Measurements from ENCODE around the gene RRAS2. TPM values are rescaled to one million over a fixed set of nuclear protein-coding genes. Genes with fewer than 3 reads are reported as not detected.
"Not testable (repeated sequence)": the region's sequence is repeated elsewhere in the genome, so short reads cannot be mapped to it uniquely, and the experiment has no call there.

The RRAS2 gene
- total RNA-seq, 1 donor from 2014 or later, result 58.3 TPM

DNA sequence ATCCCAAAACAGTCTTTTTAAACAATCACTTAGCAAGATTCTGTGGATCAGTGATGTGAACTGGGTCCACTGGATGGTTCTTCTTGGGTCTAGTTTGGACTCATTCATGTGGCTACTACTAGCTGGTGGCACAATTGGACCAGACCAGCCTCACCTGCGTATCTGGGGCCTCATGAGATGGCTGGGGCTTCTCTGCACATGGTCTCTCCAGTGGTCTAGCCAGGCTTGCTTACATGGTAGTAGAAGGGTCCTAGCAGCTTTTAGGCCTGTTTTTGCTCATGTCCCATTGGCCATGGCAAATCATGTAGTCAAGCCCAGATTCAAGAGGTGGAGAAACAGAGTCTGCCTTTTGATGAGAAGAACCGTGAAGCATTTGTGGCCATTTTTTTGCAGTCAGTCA, 94.0 kb downstream of the RRAS2 start:
- DNase-seq (ENCODE audit: low spot score in 2 of 2) (no peak), FAIRE-seq (no peak)

DNA sequence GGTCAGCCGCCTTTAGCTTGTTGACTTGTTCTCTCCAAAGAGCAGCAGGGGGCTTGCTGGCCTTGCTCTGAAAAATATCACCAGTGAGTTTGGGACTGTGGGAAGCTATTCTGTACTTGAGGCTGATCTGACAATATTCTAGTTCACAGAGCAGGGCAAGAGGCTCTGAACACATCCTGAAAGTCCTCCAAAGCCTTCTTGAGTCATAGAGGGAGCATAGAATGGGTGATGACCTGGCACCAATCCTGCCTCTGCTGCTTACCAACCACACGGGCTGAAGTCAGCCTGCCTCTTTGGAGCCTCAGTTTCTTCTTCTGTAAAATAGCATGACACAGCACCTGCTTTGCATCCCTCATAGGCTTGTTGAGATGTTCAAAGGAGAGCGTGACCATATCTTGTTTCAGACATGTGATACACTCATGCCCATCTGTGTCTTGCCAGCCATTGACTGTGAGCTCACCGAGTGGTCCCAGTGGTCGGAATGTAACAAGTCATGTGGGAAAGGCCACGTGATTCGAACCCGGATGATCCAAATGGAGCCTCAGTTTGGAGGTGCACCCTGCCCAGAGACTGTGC, 96.6 kb downstream of the RRAS2 start:
- DNase-seq (ENCODE audit: low spot score in 2 of 2) (no peak), FAIRE-seq (no peak)

DNA sequence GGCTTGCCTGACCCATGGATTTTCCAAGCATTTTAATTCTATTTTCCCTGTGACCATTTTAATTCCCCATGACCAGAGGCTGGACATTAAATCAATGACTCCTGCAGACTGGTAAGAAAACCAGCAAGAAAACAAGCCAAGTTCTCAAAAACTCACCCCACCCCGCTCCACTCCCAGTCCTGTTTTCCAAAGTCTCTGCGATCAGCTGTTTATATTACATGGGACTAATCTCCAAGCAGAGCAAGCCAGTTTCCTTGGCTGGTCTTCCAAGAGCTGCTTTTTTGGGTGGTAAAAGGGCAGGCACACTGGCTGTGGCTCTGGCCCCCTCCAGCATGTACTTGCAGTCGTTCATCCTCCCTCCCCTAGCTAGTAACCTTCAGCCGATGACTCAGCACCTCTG, 97.9 kb downstream of the RRAS2 start:
- FAIRE-seq (no peak), DNase-seq (ENCODE audit: low spot score in 2 of 2) (no peak)

DNA sequence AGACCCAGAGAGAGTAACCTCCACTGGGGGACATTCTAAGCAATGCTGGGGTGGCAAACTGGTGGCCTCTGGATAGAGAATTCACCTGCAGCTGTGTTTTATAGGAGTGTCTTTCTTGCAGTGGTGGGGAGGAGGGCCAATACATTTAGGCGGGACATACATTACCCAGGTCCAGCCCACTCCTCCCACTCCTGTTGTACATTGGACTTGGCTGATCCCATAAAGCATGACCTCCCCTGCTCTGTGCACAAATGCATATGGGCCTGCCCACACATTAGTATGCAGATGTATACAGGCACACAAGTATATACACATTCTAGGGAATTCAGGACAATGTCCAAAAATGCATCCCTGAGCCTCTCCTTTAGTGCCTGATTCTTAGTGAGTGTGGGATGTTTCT, 99.1 kb downstream of the RRAS2 start:
- FAIRE-seq (no peak), DNase-seq (ENCODE audit: low spot score in 2 of 2) (no peak)

DNA sequence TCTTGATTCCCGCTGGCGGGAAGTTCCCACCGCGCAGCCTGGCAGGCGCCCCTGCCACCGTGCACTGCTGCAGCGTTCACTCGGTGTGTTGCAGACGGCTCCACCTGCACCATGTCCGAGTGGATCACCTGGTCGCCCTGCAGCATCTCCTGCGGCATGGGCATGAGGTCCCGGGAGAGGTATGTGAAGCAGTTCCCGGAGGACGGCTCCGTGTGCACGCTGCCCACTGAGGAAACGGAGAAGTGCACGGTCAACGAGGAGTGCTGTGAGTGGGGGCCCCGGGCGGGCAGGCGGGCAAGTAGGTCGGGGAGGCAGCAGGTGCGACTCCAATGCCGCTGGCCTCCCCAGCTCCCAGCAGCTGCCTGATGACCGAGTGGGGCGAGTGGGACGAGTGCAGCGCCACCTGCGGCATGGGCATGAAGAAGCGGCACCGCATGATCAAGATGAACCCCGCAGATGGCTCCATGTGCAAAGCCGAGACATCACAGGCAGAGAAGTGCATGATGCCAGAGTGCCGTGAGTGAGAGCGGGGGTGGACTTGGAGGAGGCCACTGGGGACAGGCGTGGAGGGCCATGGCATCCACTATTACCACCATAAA, 99.7 kb downstream of the RRAS2 start:
- no peak for DNase-seq (ENCODE audit: low spot score in 2 of 2)
- FAIRE-seq, result no peak

DNA sequence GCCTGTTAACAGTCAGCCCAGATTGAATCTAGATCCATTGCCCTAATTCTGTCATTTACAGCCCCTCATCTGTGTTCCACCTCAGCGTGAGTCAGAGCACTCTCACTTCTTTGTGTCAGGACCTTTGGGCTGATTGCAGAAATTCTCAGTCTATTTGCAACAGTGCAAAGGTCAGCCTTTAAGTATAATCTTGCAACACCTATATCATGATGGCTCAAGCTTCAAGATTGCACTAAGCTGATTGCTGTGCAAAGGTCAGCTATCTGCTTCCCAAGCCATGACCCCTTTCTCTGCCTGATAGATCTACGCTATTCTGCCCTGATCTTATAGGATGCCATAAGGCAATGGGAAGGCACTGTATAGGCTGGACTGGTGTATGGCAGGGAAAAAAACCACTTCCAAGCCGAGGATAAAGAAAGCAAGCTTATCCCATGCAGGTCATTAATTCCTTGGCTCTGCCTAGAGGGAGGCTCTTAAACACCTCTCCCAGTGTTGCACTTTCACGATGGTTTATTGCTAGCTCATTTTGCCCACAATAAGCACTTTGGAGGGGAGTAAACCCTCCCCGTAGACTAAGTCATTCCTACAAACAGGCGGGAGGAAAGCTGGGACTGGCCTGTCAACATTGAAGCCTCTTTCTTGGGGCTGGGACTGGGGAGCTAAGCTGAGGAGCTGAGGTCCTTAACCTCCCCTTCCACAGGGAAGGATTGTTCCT, 100.6 kb downstream of the RRAS2 start:
- FAIRE-seq (no peak), DNase-seq (ENCODE audit: low spot score in 2 of 2) (no peak)

DNA sequence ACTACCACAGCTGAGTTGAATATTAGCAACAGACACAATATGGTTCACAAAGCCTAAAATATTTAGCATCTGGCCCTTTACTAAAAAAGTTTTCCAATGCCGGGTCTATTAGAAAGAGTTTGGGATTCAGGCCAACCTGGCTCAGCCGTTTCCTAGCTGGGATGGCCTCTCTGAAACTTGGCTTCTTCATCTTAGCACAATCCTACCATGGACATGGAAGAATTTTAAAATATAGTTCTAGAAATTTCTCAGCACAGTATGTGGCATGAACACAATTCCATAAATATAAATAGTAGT, 103.8 kb downstream of the RRAS2 start:
- FAIRE-seq (no peak), DNase-seq (ENCODE audit: low spot score in 2 of 2) (no peak)

DNA sequence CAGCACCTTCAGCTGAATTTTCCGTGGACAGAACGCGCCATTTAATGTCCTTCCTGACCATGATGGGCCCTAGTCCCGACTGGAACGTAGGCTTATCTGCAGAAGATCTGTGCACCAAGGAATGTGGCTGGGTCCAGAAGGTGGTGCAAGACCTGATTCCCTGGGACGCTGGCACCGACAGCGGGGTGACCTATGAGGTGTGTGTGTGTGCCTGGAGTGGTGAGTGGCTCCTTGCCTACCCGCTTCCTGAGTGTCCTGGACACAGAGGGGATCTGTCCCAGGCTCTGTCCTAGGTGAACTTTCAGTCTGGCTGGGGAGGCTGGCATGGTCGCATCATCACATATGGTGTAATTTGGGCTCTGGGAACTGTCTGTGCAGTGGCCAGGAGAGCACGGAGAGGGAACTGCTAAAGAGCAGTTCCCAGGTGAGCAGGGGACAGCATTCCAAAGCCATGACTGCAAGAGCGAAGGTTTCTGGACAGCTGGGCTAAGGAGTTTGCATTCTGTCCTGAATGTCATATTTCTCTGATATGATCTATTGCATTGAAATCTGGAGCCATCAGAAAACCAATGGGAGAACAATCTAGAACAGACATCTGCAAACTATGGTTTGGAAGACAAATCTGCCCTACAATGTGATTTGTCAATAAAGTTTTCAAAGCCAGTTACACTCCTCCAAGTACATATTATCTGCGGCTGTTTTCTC, 104.3 kb downstream of the RRAS2 start:
- DNase-seq (ENCODE audit: low spot score in 2 of 2) (no peak), FAIRE-seq (no peak)

DNA sequence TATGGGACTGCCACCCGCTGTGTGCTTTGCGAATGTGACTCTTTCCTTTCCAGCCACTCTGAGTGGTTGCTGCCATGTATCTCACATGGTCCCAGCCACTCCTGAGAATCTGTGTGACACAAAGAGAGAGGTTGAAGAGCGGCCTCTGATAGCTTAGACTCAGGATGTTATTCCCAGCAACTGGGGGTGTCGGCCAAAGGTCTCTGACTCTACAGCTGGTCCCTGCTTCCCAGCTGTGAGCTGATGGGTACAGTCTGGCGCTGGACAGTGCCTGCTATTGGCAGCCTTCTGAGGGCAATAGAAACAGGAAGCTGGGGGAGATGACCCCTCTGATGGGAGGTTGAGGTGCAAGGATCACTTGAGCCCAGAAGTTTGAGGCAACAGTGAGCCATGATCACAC, 105.1 kb downstream of the RRAS2 start:
- no peak for FAIRE-seq

DNA sequence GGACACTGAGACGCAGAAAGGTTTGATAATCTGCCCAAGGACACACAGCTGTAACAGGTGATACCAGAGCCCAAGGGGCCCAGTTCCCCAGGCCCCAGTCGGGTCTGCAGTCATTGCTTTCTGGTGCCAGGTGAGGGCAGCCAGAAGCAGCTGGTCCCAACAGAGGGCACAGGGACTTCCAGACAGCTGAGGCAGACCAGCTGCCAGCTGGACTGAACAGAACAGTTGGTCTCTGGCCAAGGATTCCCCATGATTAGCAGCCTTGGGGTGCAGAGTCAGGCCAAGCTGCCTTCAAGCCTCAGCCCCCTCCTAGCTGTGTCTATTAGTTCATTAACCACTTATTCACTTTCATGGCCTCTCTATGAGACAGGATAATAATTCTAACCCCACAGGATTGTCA, 105.6 kb downstream of the RRAS2 start:
- DNase-seq (ENCODE audit: low spot score in 2 of 2) (no peak), FAIRE-seq (no peak)

More for the DNA sequence above, 105.1 kb downstream of the RRAS2 start:
- DNase-seq (ENCODE audit: low spot score in 2 of 2), result no peak

DNA sequence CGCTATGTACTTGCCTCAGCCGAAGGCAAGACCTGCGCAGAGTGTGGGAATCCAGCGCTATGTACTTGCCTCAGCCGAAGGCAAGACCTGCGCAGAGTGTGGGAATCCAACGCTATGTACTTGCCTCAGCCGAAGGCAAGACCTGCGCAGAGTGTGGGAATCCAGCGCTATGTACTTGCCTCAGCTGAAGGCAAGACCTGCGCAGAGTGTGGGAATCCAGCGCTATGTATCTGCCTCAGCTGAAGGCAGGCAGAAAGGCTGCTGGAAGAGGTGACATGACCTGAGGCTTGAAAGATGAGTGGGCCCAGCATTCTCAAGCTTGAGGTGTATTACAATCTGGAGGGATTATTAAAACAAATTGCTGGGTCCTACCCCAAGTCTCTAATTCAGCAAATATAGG, 106.5 kb downstream of the RRAS2 start:
- FAIRE-seq; DNase-seq (ENCODE audit: low spot score in 2 of 2): not testable (repeated sequence)

DNA sequence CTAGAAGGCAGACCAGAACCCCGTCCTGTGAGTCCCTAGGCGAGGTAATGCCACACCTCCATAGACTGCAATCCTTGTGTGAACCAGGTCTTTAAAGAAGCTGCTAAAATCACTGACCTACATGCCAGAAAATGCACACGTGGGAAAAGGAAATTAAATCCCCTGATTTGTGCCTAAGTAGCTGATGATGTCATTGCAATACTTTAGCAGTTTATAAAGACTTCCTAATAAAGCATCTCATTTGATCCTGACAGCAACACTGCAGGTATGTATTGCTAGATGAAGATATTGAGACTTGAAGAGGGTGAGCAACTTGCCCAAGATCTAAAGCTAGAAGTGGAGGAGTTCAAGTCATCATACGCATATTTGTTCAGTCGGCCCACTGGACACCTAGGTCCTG, 107.2 kb downstream of the RRAS2 start:
- no peak for DNase-seq (ENCODE audit: low spot score in 2 of 2)
- FAIRE-seq, result no peak

DNA sequence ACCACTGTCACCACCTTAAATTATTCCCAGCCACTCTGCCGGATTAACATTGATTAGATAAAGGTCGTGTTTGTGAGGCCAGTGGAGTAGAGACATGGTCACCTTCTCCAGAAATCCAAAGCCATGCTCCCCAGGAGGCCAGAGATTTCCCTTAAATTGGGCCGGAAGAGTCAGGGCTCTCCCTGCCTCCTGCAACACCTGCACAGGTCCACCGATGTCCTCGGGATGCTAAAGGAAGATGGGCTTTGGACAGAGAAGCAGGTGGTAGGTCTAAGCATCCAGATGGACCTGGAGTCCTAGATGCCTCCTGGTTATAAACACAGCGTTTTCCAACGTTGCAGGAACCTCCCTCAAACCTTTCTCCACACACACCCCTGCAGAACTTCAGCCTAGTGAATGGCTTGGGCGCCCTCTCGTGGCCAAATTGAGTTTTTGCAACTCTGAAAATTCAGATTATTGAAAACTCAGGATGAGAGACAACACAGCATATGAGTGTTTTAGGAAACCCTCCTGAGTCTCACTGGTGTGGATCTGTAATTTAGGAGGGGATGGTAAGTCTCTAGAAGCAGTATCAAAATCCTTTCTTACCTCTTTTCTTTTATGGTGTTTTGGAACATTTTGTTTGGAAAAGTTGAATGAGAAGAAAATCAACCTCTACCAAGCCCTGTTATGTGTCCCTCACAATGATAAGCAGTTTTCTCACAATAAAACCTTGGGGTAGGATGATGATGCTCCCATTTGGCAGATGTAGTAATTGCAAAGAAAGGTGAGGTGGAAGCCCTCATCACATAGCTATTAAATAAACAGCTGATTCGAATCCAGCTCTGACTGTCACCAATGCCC, 109.6 kb downstream of the RRAS2 start:
- DNase-seq (ENCODE audit: low spot score in 2 of 2) (peak in 1 of 2 donors; percentile 48), FAIRE-seq (peak; percentile 13)

DNA sequence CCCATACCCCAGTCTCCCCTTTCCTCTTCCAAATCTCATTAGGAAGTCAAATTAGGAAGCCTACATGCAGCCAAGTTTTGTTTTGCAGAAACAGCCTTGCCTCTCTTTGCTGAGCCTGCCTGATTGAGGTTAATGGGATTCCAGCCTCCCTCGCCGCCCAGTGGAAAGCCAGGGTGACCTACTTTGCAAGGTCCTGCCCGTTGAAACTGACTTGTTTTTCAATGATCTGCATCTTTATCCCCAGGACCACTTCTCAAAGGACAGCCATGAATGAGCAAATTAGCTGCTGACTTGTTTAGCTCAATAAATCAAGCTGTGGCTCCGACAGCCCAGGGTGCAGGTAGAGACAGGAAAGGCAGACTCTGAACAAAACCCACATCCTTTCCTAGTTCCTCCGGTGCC, 110.4 kb downstream of the RRAS2 start:
- DNase-seq (ENCODE audit: low spot score in 2 of 2), result no peak

DNA sequence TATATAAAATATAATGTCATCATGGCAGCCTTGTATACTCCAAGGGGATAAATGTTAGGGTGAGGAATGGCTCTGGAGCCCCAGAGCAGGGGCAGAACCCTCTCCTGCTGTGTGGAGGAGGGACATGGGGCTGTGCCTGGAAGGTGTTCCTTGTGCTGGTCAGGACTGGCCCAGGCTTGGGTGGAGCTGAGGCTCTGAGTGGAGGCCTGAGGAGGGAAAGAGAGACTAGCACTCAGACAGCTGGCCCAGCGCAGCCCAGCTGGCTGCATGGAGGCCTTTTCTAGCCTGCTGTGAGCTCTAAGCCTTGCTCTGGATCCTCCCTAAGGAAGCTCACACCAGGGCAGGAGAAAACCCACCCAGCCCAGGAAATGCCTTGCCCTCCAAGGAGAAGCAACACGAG, 113.5 kb downstream of the RRAS2 start:
- DNase-seq (ENCODE audit: low spot score in 2 of 2), result no peak
- FAIRE-seq, result no peak

More for the DNA sequence above, 110.4 kb downstream of the RRAS2 start:
- no peak for FAIRE-seq

DNA sequence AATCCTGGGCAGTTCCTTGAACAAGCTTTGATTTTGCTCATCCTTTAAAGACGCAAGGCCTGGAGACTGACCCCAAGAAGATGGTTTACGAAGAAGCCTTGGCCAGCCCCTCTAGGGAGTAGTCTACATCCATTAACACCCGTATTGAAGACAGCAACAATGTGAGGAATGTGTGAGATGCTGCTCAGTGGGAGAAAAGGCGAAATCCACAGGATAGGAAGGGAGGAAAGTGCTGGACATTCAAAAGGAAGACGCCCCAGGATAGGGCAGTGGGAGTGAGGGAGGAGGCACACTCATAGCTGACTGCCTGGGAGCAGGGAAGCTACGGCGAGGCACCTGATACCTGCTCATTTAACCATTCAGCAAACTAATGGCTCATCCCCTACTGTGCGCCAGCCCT, 114.1 kb downstream of the RRAS2 start:
- DNase-seq (ENCODE audit: low spot score in 2 of 2) (no peak), FAIRE-seq (no peak)

DNA sequence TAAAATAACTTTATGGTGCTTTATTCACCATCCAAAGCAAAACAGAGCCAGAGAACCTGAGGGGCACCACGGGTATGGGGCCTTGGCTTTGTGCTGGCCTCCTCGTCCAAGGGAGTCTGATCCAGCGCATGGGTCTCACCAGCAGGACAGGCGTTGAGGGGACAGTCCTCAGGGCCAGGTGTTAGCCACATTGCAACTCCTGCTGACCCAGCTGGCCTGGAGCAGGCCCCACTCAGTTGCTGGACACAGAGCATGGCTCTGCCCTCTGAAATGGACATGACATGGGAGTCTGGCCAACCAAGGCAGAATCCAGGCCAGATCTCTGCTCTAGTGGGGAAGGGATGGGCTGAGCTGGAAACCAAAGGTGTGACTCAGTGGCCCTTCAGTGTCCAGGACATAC, 116.2 kb downstream of the RRAS2 start:
- FAIRE-seq, result no peak
- DNase-seq (ENCODE audit: low spot score in 2 of 2), result no peak

DNA sequence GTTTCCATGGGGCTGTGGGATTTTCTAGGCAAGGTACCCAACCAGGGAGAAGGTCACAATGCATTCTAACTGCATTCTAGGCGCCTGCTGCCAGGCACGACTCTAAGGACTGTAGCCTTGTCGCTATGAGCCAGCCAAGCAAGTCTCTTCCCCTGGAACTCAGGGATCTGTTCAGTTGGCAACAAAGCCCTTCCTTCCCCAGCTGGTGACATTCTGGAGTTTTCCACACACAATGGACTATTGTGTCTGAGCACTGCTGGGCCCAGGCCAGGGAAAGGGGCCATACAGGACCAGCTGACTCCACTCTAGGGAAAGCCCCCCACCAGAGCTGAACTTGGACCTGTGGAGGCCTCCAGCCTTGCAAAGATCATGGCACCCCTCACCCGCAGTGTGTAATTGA, 116.8 kb downstream of the RRAS2 start:
- FAIRE-seq, result no peak
- DNase-seq (ENCODE audit: low spot score in 2 of 2), result no peak

DNA sequence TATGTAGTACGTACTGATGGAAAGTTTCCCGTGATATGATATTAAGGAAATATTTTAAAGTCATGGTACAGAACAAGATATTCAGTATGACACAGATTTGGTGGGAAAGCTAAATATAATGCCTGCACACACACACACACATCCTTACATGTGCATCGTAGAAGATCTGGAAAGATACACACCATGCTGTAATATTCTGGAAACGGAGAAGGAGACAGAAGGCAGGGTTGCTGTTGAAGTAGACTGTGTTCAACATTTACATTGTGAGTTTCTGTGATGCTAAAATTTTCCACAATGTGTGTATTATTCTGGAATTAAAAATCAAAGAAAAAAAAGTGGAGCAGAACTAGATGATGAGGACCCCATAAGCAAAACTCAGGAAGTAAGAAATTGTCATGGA, 118.0 kb downstream of the RRAS2 start:
- FAIRE-seq (no peak), DNase-seq (ENCODE audit: low spot score in 2 of 2) (no peak)

DNA sequence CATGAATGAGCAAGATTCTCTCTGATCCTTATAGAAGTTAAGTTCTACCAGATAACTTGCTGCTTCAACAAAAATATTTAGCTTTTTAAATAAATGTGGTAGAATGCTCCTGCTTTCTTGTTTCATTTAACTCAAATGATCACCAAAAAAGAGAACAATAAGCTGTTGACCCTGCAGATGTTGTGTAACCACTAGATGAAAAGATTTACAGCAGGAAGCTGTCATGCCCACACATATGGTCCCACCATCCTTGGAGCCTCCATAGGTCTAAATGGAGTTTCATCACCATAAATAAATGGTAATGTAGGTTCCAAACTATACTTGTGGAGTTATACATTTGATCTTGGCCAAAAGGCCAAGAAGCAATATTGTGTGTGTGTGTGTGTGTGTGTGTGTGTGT, 118.8 kb downstream of the RRAS2 start:
- FAIRE-seq (no peak), DNase-seq (ENCODE audit: low spot score in 2 of 2) (no peak)

DNA sequence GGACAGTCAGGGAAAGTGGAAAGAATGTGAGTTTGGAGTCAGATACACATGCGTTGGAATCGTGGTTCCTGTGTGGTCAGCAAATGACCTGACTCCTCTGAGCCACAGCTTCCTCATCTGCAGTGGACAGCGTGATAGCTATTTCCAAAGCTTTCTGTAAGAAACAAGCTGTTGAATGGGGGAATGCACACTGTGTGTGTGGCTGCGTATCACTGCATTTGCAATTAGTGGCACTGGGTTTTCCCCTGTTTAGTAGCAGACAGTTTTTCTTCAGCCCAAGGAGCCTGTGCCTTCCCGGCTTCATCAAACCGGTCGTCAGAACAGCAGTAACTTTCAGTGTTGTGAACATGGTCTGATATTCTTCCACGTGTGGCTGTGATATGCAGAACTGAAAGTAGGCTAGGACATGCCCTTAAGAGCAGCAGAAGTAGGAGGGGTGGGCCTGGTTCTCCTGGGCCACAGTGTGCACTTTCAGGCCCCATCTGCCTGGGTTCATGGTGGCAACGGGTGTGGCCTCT, 121.5 kb downstream of the RRAS2 start:
- FAIRE-seq (no peak), DNase-seq (ENCODE audit: low spot score in 2 of 2) (no peak)
